ENCODE data around the gene PRMT2. TPM values are rescaled to one million over a fixed set of nuclear protein-coding genes. Genes with fewer than 3 reads are reported as not detected.

The PRMT2 gene
- total RNA-seq (2022; extraction: Qiagen RNA extraction): 48.6 to 57.9 TPM (median 51.2 TPM) in 5 replicates

GRCh38 chr21:46635324-46636180, at the start of gene PRMT2:
PRMT2 (plus strand) TSS chr21:46635674; CDS start chr21:46636952, 1,278 bp downstream.

GRCh38 chr21:46604975-46605766, 30.3 kb upstream of the PRMT2 start, which contains the start of gene S100B:
S100B (minus strand) TSS chr21:46605082; CDS start chr21:46602415, 2,667 bp downstream.

Other genes starting within 250 kb of the PRMT2 start
- gene DIP2A, start 176.8 kb upstream of the PRMT2 start, total RNA-seq (2022; extraction: Qiagen RNA extraction): 9.3 to 13.5 TPM (median 11.2 TPM) in 5 replicates
- gene S100B, start 30.6 kb upstream of the PRMT2 start, total RNA-seq (2022; extraction: Qiagen RNA extraction): not detected in 5 replicates

All from A549 treated with Mapracorat at 1 μM for 4 hours (cell line).